HG02798 (cell line): ENCODE data around the gene RPP14.

Source experiments
- ATAC-seq: cut with Tn5 transposase; IDR thresholded peaks from one replicate; pipeline ENCODE4 v1.9.1; 2021; ENCODE audit warnings: mild to moderate bottlenecking; ENCODE audit not compliant: unreplicated experiment, poor library complexity

RPP14 gene

DNA sequence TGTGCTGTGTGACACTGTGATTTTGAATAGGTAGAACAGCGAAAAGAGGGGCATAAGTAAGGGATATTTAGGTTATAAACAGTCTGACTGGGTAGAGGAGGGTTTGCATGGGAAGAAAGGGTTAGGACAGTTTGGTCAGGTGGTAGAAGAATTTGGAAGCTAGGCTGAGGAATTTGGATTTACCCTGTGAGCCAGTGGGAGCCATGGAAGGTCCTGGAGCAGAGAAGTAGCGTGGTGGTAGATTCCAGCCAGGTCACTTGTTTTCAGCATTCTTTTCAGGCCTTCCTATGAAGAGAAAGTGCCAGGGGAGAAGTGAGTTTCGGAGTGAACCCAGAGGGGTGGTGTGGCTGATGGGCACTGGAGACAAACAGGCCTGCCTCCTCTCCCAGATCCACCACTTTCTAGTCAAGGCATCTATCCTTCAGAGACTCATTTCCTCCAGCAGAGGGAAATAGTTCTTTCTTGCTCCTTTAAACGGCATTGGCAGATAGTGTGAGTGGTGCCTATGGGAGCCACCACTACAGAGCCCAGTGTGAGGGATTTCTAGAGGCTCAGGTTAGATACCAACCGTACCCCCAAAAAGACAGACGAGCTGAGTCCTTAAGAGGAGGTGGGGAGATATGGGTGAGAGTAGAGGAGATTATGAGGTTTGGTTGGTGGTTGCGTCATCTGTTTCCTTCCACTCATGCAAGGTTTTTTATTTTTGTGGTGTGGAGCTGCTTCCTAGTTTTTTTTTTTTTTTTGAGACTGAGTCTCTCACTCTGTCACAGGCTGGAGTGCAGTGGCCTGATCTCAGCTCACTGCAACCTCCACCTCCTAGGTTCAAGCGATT lies 47.9 kb downstream of the RPP14 start:
- no peak for ATAC-seq

DNA sequence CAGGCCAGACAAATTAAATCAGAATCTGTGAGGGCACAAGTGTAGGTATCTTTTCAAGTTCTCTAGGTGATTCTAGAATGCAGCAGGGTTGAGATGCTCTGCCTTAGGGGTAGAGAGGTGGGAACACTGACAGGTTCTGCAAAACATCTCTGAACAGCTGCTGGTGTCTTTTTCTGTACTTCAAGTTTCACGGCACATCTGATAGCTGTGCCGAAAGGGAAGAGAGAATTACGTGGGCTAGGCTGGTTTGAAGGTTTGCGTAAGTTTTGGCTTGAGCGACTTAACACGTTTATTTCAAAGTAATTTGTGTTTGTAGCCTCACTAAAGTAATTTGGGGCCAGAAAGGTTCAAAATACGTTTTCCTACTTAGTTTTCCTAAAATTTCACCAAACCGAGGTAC lies 49.1 kb downstream of the RPP14 start:
- peak; percentile 62 for ATAC-seq

DNA sequence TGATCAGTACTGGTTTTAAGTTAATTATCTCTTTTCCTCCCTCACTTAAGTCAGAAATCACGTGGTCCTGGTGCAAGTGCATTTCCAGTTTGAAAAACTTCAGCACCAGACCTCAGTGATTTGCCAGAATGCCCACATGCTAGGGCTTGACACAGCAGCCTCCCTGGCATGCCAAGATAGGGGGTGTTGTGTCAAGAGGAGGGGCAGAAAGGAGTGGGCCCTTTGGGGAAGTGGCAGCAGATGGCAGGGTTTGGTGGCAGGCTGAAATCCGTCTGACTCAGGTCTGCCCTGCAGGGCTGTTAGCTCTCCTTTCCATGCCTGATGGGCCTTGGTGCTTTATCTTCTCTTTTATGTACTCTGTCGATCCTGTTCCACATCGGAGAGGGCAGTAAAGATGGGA lies 50.0 kb downstream of the RPP14 start:
- no peak for ATAC-seq

DNA sequence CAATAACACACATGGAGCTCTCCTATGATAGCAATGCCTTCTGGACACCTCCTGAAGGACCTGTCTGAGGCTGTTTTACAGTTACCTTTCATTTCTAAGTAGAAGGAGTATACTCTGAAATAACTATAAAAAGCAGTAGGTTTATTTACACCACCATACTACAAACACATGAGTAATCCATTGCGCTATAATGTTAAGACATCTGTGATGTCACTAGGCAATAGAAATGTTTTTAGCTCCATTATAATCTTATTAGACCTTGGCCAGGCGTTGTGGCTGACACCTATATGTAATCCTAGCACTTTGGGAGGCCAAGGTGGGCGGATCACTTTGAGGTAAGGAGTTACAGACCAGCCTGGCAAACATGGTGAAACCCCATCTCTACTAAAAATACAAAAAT lies 51.4 kb downstream of the RPP14 start:
- no peak for ATAC-seq

DNA sequence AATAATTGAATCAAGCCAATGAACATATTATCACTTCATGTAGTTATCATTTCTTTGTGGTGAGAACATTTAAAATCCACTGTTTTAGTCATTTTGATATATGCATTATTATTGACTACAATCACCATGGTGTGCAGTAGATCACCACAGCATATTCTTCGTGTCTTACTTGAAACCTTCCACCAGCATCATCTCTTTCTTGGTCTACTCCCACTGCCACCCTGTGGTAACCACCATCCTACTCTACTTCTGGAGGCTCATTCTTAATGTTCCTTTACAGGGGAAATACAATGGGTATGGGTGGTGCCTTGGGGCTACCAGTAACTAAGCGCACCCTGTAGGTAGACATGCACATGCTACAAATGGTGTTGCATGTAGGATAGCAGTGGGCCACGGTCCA lies 52.0 kb downstream of the RPP14 start:
- ATAC-seq, result no peak

DNA sequence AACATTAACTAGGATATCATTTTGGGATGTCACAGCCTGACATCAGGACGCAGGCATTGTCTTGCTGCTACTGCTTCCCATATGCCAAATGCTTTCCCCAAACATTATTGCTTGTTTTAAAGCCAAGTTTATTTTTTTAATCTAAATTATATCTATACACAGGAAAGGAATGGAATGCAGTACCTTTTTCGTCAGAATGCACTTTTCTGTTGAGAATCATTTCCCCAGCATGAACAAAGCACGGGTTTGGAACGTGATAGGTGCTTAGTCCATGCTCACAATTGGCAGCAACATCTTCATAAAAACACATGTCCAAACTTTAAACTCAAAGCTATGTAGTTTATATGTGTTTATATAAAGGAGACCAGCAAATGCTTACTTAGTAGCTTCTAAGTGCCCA lies 52.8 kb downstream of the RPP14 start:
- no peak for ATAC-seq

DNA sequence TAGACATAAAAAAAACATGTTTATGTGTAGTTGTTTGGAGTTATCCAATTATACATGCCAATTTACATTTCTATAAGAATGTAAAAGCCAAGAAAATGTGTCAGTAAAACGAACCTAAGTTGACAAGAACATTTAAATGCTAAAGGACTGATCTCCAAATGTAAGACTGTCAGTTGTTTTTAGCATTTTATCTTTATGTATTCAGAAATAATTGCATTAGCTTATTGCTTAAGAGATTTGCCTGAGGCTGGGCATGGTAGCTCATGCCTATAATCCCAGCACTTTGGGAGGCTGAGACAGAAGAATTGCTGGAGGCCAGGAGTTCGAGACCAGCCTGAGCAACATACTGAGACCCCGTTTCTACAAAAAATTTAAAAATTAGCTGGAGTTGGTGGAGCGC lies 53.6 kb downstream of the RPP14 start:
- no peak for ATAC-seq

DNA sequence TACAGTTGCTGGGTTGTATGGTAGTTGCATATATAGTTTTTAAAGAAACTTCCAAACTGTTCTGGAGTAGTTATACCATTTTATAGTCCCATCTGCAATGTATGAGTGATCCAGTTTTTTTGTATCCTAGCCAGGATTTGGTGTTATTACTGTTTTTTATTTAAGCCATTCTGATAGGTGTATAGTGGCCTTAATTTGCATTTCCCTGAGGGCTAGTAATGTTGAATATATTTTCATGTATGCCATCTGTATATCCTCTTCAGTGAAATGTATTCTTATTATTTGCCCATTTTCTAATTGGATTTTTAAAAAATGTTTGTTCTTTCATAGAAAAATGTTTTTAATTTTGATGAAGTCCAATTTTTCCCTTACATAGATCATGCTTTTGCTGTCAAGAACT lies 55.8 kb downstream of the RPP14 start:
- ATAC-seq, result no peak

DNA sequence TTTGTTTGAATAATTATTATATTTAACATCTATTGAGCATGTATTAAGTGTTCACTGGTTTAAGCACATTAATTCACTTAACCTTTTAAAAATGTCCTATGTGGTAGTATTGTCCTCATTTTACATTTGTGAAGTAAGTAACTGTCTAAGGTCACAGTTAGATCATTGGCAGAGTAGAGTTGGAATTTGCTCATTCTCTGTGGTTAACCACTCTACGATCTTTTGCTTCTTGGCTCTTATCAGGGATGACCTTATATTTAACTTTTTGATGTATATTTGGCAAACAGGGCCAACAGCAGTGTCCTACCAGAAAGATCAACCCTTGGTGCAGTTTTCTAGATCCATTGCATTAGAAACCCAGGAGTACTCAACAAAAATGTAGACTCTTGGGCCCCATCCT lies 60.7 kb downstream of the RPP14 start:
- ATAC-seq, result no peak

DNA sequence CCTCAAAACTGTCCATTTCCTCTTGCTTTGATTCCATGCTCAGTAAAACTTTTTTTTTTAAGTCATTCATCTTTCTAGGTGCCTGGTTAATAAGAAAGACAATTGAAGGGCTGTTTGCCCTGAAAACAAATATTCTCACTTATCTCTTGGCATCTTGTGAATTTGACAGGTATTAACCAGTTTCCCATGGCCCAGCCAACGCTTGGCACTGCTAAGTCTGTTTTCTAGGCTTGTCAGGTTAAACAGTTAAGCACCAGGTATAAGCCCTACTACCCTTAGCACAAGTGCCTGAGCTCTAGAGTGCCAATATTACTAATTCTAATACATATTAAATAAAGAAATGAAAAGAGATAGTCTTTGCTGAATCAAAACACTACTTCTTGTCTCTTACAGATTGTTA lies 63.0 kb downstream of the RPP14 start:
- ATAC-seq, result no peak
